ENCODE measurements around the gene BTBD8. TPM values are rescaled to one million over a fixed set of nuclear protein-coding genes. Genes with fewer than 3 reads are reported as not detected.
A peak's percentile ranks its signal among the peaks of the same experiment; 100 is the strongest.

The BTBD8 gene
- polyA plus RNA-seq (ENCODE audit: low read depth in 6 of 6) = under 1 TPM in 5 of 6 donors, not detected in 1; 0.25 to 0.79 (median 0.50) TPM

- Mint-ChIP-seq H3K4me1 (peaks cover 6 to 11% (median 11%) of the 10 kb centered on the region in 3 donors), H3K27me3 (peaks cover 7 to 14% (median 8%) of the 10 kb centered on the region in 3 donors), H3K4me3 (peak within 1 kb of the TSS; percentile 88 to 97 (median 96)), H3K27ac (peak within 1 kb of the TSS; percentile 56 to 90 (median 76)), H3K9me3 (peaks cover 4 to 16% (median 8%) of the 10 kb centered on the region in 7 donors), H3K36me3 (peaks cover 5 to 9% of the 10 kb centered on the region in 2 donors)
- ATAC-seq (ENCODE audit: low read depth in 2 of 2) = peak; percentile 92
- peak; percentile 76 for DNase-seq
Observed at GRCh38 chr1:92080128-92080985, at the start of gene BTBD8. Gene BTBD8, plus strand, starts transcription at chr1:92080345. Its CDS starts 227 bp downstream, at chr1:92080572.

- peaks cover 0 to 11% (median 5%) of the 10 kb centered on the region in 3 donors for H3K4me1 Mint-ChIP-seq
- peaks cover 48 to 54% (median 49%) of the 10 kb centered on the region in 3 donors for H3K27me3 Mint-ChIP-seq
- H3K9me3 Mint-ChIP-seq = peaks cover 0 to 14% (median 1%) of the 10 kb centered on the region in 7 donors
- H3K36me3 Mint-ChIP-seq = peaks cover 0 to 5% of the 10 kb centered on the region in 2 donors
- peak overlapping the region in 1 of 6 donors; percentile 48 for H3K27ac Mint-ChIP-seq
- ATAC-seq (ENCODE audit: low read depth in 2 of 2) (no peak), DNase-seq (no peak)
- H3K4me3 Mint-ChIP-seq = peak overlapping the region in 7 of 8 donors; percentile 1 to 84 (median 70)
Observed at GRCh38 chr1:92030656-92031107, 49.5 kb upstream of the BTBD8 start.

GRCh38 chr1:92031281-92032110, 48.6 kb upstream of the BTBD8 start:
- Mint-ChIP-seq H3K27me3 (peaks cover 54 to 58% (median 55%) of the 10 kb centered on the region in 3 donors), H3K4me1 (peaks cover 0 to 11% (median 5%) of the 10 kb centered on the region in 3 donors), H3K9me3 (peaks cover 0 to 13% (median 0%) of the 10 kb centered on the region in 7 donors), H3K27ac (no peak overlapping the region), H3K4me3 (no peak overlapping the region), H3K36me3 (peaks cover 0 to 5% of the 10 kb centered on the region in 2 donors)
- ATAC-seq (ENCODE audit: low read depth in 2 of 2) = no peak
- no peak for DNase-seq

GRCh38 chr1:92037400-92037799, 42.7 kb upstream of the BTBD8 start:
- Mint-ChIP-seq H3K9me3 (no peaks in the 10 kb centered on the region), H3K4me3 (no peak overlapping the region), H3K27me3 (peaks cover 14 to 42% (median 17%) of the 10 kb centered on the region in 3 donors), H3K36me3 (no peaks in the 10 kb centered on the region), H3K4me1 (no peaks in the 10 kb centered on the region), H3K27ac (no peak overlapping the region)
- ATAC-seq (ENCODE audit: low read depth in 2 of 2) (no peak), DNase-seq (no peak)

GRCh38 chr1:92038695-92039346, 41.3 kb upstream of the BTBD8 start:
- H3K27ac Mint-ChIP-seq = no peak overlapping the region
- no peaks in the 10 kb centered on the region for H3K4me1 Mint-ChIP-seq
- H3K9me3 Mint-ChIP-seq = no peaks in the 10 kb centered on the region
- peaks cover 5 to 32% (median 10%) of the 10 kb centered on the region in 3 donors for H3K27me3 Mint-ChIP-seq
- no peaks in the 10 kb centered on the region for H3K36me3 Mint-ChIP-seq
- no peak overlapping the region for H3K4me3 Mint-ChIP-seq
- DNase-seq (no peak), ATAC-seq (ENCODE audit: low read depth in 2 of 2) (no peak)

- Mint-ChIP-seq H3K4me3 (no peak overlapping the region), H3K4me1 (no peaks in the 10 kb centered on the region)
- ATAC-seq (ENCODE audit: low read depth in 2 of 2) = no peak
Observed at GRCh38 chr1:92040971-92041370, 39.2 kb upstream of the BTBD8 start.

GRCh38 chr1:92043621-92044020, 36.5 kb upstream of the BTBD8 start:
- no peak overlapping the region for H3K27ac Mint-ChIP-seq

More at GRCh38 chr1:92040971-92041370, 39.2 kb upstream of the BTBD8 start:
- Mint-ChIP-seq H3K27me3 (peaks cover 0 to 25% (median 4%) of the 10 kb centered on the region in 3 donors), H3K9me3 (no peaks in the 10 kb centered on the region), H3K27ac (no peak overlapping the region), H3K36me3 (no peaks in the 10 kb centered on the region)
- no peak for DNase-seq

GRCh38 chr1:92045766-92046495, 34.2 kb upstream of the BTBD8 start:
- Mint-ChIP-seq H3K27ac (no peak overlapping the region), H3K9me3 (no peaks in the 10 kb centered on the region), H3K4me1 (no peaks in the 10 kb centered on the region), H3K27me3 (no peaks in the 10 kb centered on the region), H3K36me3 (no peaks in the 10 kb centered on the region), H3K4me3 (no peak overlapping the region)
- ATAC-seq (ENCODE audit: low read depth in 2 of 2) = no peak
- DNase-seq = no peak

More at GRCh38 chr1:92043621-92044020, 36.5 kb upstream of the BTBD8 start:
- H3K36me3 Mint-ChIP-seq = no peaks in the 10 kb centered on the region
- ATAC-seq (ENCODE audit: low read depth in 2 of 2) (no peak), DNase-seq (no peak)
- H3K4me3 Mint-ChIP-seq = no peak overlapping the region
- H3K9me3 Mint-ChIP-seq = no peaks in the 10 kb centered on the region
- peaks cover 0 to 3% (median 0%) of the 10 kb centered on the region in 3 donors for H3K27me3 Mint-ChIP-seq
- no peaks in the 10 kb centered on the region for H3K4me1 Mint-ChIP-seq

- Mint-ChIP-seq H3K4me3 (no peak overlapping the region), H3K9me3 (no peaks in the 10 kb centered on the region), H3K27ac (no peak overlapping the region), H3K27me3 (peaks cover 6 to 15% (median 8%) of the 10 kb centered on the region in 3 donors), H3K4me1 (no peaks in the 10 kb centered on the region), H3K36me3 (no peaks in the 10 kb centered on the region)
- DNase-seq (no peak), ATAC-seq (ENCODE audit: low read depth in 2 of 2) (no peak)
Observed at GRCh38 chr1:92051948-92052347, 28.2 kb upstream of the BTBD8 start.

GRCh38 chr1:92065042-92065441, 15.1 kb upstream of the BTBD8 start:
- no peak overlapping the region for H3K4me3 Mint-ChIP-seq
- DNase-seq = no peak
- H3K27me3 Mint-ChIP-seq = no peaks in the 10 kb centered on the region
- no peaks in the 10 kb centered on the region for H3K36me3 Mint-ChIP-seq
- no peaks in the 10 kb centered on the region for H3K4me1 Mint-ChIP-seq
- H3K9me3 Mint-ChIP-seq = no peaks in the 10 kb centered on the region
- no peak for ATAC-seq (ENCODE audit: low read depth in 2 of 2)
- no peak overlapping the region for H3K27ac Mint-ChIP-seq

GRCh38 chr1:92066321-92066720, 13.8 kb upstream of the BTBD8 start:
- ATAC-seq (ENCODE audit: low read depth in 2 of 2) = no peak
- Mint-ChIP-seq H3K4me1 (no peaks in the 10 kb centered on the region), H3K9me3 (no peaks in the 10 kb centered on the region), H3K27ac (no peak overlapping the region), H3K4me3 (no peak overlapping the region), H3K27me3 (no peaks in the 10 kb centered on the region), H3K36me3 (no peaks in the 10 kb centered on the region)
- no peak for DNase-seq

GRCh38 chr1:92070892-92071291, 9.3 kb upstream of the BTBD8 start:
- H3K4me1 Mint-ChIP-seq = no peaks in the 10 kb centered on the region
- no peaks in the 10 kb centered on the region for H3K9me3 Mint-ChIP-seq
- ATAC-seq (ENCODE audit: low read depth in 2 of 2) (no peak), DNase-seq (no peak)
- no peaks in the 10 kb centered on the region for H3K27me3 Mint-ChIP-seq
- no peak overlapping the region for H3K4me3 Mint-ChIP-seq
- no peak overlapping the region for H3K27ac Mint-ChIP-seq
- H3K36me3 Mint-ChIP-seq = no peaks in the 10 kb centered on the region

Measured in naive B cell (primary cell).